Lower leg skin (tissue), 3 donors: ENCODE results near the gene TCHH.

ENCODE experiments used
- CTCF ChIP-seq, 3 donors: fragments of 450-650 bp; IDR thresholded peaks; one replicate each; pipeline ENCODE4 v1.5.1; 2016; ENCODE audit warnings: antibody characterized with exemption in 3 of 3, mild to moderate bottlenecking in 3 of 3, moderate library complexity in 2 of 3
- POLR2A ChIP-seq, 2 donors: fragments of 450-650 bp; IDR thresholded peaks; one replicate each; pipeline ENCODE4 v1.6.1; 2016 to 2017; ENCODE audit warnings: antibody characterized with exemption in 2 of 2, mild to moderate bottlenecking in 1 of 2, moderate library complexity in 1 of 2

GRCh38 chr1:152164517-152165136 lies 49.4 kb upstream of the TCHH start:
- TF ChIP-seq CTCF (IDR thresholded peaks at IDR 0.05) (no peak), POLR2A (IDR thresholded peaks at IDR 0.05) (no peak)
